ENCODE measurements around the gene IQCH.

IQCH gene

DNA sequence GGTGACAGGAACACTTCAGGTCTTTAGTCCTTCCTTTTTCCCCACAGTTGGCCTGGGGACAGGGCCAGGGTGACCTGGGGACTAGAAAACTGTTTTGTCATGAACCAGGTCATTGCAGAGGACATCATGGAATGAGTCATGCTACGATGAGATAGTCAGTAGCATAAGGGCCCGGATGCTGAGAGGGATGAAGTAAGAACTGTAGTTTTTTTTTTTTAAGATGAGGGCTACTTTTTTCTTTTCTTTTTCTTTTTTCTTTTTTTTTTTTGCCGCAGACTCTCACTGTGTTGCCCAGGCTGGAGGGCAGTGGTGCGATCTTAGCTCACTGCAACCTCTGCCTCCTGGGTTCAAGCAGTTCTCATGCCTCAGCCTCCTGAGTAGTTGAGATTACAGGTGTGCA is 295.9 kb downstream of the IQCH start:
- DNase-seq (ENCODE audit: insufficient read length, low spot score), result no peak
- FAIRE-seq, result no peak

DNA sequence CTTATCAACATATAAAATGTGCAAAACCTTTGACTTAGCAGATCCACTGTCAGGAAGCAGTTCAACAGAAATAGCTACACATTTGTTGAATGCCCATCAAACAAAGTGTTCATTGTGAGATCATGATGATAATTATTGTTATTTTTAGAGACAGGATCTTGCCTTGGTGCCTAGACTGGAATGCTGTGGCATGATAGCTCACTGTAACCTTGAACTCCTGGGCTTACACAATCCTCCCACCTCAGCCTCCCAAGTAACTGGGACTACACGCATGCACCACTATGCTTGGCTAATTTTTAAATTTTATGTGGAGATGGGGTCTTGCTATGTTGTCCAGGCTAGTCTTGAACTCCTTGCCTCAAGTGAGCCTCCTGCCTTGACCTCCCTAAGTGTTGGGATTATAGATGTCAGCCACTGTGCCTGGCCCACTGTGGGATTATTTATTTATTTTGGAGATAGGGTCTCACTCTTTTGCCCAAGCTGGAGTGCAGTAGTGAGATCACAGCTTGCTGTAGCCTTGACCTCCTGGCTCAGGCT is 296.7 kb downstream of the IQCH start:
- FAIRE-seq, result no peak
- DNase-seq (ENCODE audit: insufficient read length, low spot score), result no peak

Data from HTR-8/SVneo (cell line).